GM23338 (cell line): ENCODE results near the gene NLRX1. TPM values are rescaled to one million over a fixed set of nuclear protein-coding genes. Genes with fewer than 3 reads are reported as not detected.
A peak's percentile ranks its signal among the peaks of the same experiment; 100 is the strongest.

ENCODE experiments used
- ATAC-seq: fragments of 200-7000 bp; cut with Tn5 transposase; 3 replicates; pipeline ENCODE4 v1.9.1; 2020
- DNase-seq: peaks from one replicate; pipeline ENCODE4 v3.0.0-alpha.2; 2015; ENCODE audit warnings: low spot score
- H2AFZ ChIP-seq: fragments of 200-600 bp; sonication (generic); 2 replicates; pipeline ENCODE4 v1.8.0; 2016; ENCODE audit warnings: antibody characterized with exemption, mild to moderate bottlenecking, moderate library complexity
- H3F3A ChIP-seq: fragments of 200-600 bp; sonication (generic); replicated peaks from 2 replicates; pipeline ENCODE4 v1.8.0; 2017; ENCODE audit warnings: antibody characterized with exemption, mixed run types, low read depth
- H3K27ac ChIP-seq: fragments of 200-600 bp; sonication (generic); 2 replicates; pipeline ENCODE4 v1.6.1; 2016; ENCODE audit warnings: low read depth
- H3K27me3 ChIP-seq: fragments of 200-600 bp; sonication (generic); 2 replicates; pipeline ENCODE4 v1.8.0; 2016; ENCODE audit warnings: mild to moderate bottlenecking, mixed run types, moderate library complexity; ENCODE audit not compliant: insufficient read depth
- H3K36me3 ChIP-seq: fragments of 200-600 bp; sonication (generic); 2 replicates; pipeline ENCODE4 v1.8.0; 2016; ENCODE audit warnings: mild to moderate bottlenecking; ENCODE audit not compliant: insufficient read depth
- H3K4me1 ChIP-seq: fragments of 200-600 bp; sonication (generic); 2 replicates; pipeline ENCODE4 v1.8.0; 2016; ENCODE audit warnings: mild to moderate bottlenecking, moderate library complexity; ENCODE audit not compliant: insufficient read depth
- H3K4me2 ChIP-seq: fragments of 200-600 bp; sonication (generic); 2 replicates; pipeline ENCODE4 v1.7.1; 2017; ENCODE audit warnings: mixed run types
- H3K4me3 ChIP-seq: fragments of 200-600 bp; sonication (generic); 2 replicates; pipeline ENCODE4 v1.6.1; 2016; ENCODE audit warnings: mixed run types
- H3K79me2 ChIP-seq: fragments of 200-600 bp; sonication (generic); replicated peaks from 2 replicates; pipeline ENCODE4 v1.8.0; 2017; ENCODE audit warnings: mild to moderate bottlenecking; ENCODE audit not compliant: insufficient read depth
- H3K9me2 ChIP-seq: fragments of 200-600 bp; sonication (generic); 2 replicates; pipeline ENCODE4 v1.8.0; 2017; ENCODE audit not compliant: insufficient read depth
- H4K20me1 ChIP-seq: fragments of 200-600 bp; sonication (generic); replicated peaks from 2 replicates; pipeline ENCODE4 v1.8.0; 2017; ENCODE audit warnings: mild to moderate bottlenecking; ENCODE audit not compliant: insufficient read depth
- H3K27ac Mint-ChIP-seq: 2 replicates; pipeline ENCODE4 v1.8.0; 2020; ENCODE audit warnings: inconsistent platforms, mild to moderate bottlenecking, moderate library complexity, mixed read lengths
- H3K27me3 Mint-ChIP-seq: 3 replicates; pipeline ENCODE4 v1.8.0; 2022; ENCODE audit warnings: low read depth, mild to moderate bottlenecking, moderate library complexity, mixed read lengths, inconsistent platforms; ENCODE audit not compliant: insufficient read depth, poor library complexity
- H3K36me3 Mint-ChIP-seq: 3 replicates; pipeline ENCODE4 v1.8.0; 2021; ENCODE audit warnings: low read depth, mild to moderate bottlenecking, inconsistent platforms, moderate library complexity, mixed read lengths
- H3K4me1 Mint-ChIP-seq: 3 replicates; pipeline ENCODE4 v1.8.0; 2020; ENCODE audit warnings: mild to moderate bottlenecking, inconsistent platforms, mixed read lengths
- H3K4me3 Mint-ChIP-seq: 3 replicates; pipeline ENCODE4 v1.8.0; 2021; ENCODE audit warnings: moderate library complexity, mild to moderate bottlenecking, inconsistent platforms, mixed read lengths
- H3K9me3 Mint-ChIP-seq: 3 replicates; pipeline ENCODE4 v1.8.0; 2020; ENCODE audit warnings: moderate library complexity, mild to moderate bottlenecking, inconsistent platforms, mixed read lengths
- REST ChIP-seq: IDR thresholded peaks from one replicate; pipeline ENCODE4 v1.6.1; 2018; ENCODE audit warnings: antibody characterized with exemption; ENCODE audit not compliant: unreplicated experiment
- polyA plus RNA-seq: library from polyadenylated mRNA; unstranded; fragments of >200 nt; fragmentation: Nextera tagmentation; extraction: Ambion mirVana; gene quantifications from 2 replicates; pipeline ENCODE4 v1.2.1, GENCODE V29; 2016
- total RNA-seq: library from RNA; depleted of rRNA; stranded (reverse); fragments of >200 nt; shearing (Covaris generic); gene quantifications from 2 replicates; pipeline ENCODE4 v1.2.3, GENCODE V29; 2014
- TF ChIP-seq, protein P1 (sequence below): fragments of 250-450 bp; sonication (Bioruptor Pico); IDR thresholded peaks from 2 replicates; pipeline ENCODE4 v1.5.0; 2020; ENCODE audit warnings: mild to moderate bottlenecking, moderate library complexity
- TF ChIP-seq, protein P2 (sequence below), 2 experiments: fragments of 200-600 bp in 1 of 2; sonication (generic) in 1 of 2; conservative IDR thresholded peaks; 2 replicates each; pipeline versions ENCODE4 v1.5.1 to v1.6.1; 2016 to 2017; ENCODE audit warnings: antibody characterized with exemption in 2 of 2, low read depth in 2 of 2, mild to moderate bottlenecking in 2 of 2, moderate library complexity in 1 of 2

Gene NLRX1
- total and polyA plus RNA-seq, 2 experiments from 2014 or later = 2.8 to 13.8 TPM

DNA sequence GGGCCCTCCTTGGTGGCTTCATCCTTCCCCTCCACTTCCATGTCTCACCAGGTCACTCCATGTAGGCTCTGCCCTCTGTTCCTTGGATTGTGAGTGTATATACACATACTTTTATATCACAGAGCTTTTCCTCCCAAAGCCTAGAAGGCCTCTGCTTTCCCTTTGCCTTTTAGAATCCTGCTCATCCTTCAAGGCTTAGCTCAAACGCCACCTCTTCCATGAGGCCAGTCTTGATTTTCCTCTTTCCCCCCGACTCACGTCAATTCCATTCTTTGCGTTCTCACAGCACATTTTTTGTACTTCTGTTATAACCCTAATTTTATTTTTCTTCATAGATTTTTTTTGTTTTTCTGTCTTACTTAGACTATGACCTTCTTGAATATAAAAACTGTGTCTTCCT is 15.9 kb upstream of the NLRX1 start:
- H3K36me3 ChIP-seq = no peaks in the 10 kb centered on the region
- Mint-ChIP-seq H3K4me3 (no peak overlapping the region), H3K9me3 (no peaks in the 10 kb centered on the region; the same call in 2 of the 3 replicates), H3K27ac (no peak overlapping the region), H3K36me3 (no peaks in the 10 kb centered on the region; the same call in 2 of the 3 replicates), H3K27me3 (peaks cover 49% of the 10 kb centered on the region), H3K4me1 (peaks cover 12% of the 10 kb centered on the region)
- TF ChIP-seq, protein P1, sequence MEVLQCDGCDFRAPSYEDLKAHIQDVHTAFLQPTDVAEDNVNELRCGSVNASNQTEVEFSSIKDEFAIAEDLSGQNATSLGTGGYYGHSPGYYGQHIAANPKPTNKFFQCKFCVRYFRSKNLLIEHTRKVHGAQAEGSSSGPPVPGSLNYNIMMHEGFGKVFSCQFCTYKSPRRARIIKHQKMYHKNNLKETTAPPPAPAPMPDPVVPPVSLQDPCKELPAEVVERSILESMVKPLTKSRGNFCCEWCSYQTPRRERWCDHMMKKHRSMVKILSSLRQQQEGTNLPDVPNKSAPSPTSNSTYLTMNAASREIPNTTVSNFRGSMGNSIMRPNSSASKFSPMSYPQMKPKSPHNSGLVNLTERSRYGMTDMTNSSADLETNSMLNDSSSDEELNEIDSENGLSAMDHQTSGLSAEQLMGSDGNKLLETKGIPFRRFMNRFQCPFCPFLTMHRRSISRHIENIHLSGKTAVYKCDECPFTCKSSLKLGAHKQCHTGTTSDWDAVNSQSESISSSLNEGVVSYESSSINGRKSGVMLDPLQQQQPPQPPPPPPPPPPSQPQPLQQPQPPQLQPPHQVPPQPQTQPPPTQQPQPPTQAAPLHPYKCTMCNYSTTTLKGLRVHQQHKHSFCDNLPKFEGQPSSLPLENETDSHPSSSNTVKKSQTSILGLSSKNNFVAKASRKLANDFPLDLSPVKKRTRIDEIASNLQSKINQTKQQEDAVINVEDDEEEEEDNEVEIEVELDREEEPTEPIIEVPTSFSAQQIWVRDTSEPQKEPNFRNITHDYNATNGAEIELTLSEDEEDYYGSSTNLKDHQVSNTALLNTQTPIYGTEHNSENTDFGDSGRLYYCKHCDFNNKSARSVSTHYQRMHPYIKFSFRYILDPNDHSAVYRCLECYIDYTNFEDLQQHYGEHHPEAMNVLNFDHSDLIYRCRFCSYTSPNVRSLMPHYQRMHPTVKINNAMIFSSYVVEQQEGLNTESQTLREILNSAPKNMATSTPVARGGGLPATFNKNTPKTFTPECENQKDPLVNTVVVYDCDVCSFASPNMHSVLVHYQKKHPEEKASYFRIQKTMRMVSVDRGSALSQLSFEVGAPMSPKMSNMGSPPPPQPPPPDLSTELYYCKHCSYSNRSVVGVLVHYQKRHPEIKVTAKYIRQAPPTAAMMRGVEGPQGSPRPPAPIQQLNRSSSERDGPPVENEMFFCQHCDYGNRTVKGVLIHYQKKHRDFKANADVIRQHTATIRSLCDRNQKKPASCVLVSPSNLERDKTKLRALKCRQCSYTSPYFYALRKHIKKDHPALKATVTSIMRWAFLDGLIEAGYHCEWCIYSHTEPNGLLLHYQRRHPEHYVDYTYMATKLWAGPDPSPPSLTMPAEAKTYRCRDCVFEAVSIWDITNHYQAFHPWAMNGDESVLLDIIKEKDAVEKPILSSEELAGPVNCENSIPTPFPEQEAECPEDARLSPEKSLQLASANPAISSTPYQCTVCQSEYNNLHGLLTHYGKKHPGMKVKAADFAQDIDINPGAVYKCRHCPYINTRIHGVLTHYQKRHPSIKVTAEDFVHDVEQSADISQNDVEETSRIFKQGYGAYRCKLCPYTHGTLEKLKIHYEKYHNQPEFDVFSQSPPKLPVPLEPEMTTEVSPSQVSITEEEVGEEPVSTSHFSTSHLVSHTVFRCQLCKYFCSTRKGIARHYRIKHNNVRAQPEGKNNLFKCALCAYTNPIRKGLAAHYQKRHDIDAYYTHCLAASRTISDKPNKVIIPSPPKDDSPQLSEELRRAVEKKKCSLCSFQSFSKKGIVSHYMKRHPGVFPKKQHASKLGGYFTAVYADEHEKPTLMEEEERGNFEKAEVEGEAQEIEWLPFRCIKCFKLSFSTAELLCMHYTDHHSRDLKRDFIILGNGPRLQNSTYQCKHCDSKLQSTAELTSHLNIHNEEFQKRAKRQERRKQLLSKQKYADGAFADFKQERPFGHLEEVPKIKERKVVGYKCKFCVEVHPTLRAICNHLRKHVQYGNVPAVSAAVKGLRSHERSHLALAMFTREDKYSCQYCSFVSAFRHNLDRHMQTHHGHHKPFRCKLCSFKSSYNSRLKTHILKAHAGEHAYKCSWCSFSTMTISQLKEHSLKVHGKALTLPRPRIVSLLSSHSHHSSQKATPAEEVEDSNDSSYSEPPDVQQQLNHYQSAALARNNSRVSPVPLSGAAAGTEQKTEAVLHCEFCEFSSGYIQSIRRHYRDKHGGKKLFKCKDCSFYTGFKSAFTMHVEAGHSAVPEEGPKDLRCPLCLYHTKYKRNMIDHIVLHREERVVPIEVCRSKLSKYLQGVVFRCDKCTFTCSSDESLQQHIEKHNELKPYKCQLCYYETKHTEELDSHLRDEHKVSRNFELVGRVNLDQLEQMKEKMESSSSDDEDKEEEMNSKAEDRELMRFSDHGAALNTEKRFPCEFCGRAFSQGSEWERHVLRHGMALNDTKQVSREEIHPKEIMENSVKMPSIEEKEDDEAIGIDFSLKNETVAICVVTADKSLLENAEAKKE (CRISPR knock-in tag) = no peak
- 0 out of 2 replicates have a peak, but pooled peaks cover 16% of the 10 kb centered on the region for H3F3A ChIP-seq
- no peaks in the 10 kb centered on the region for H3K79me2 ChIP-seq
- H3K9me2 ChIP-seq = no peaks in the 10 kb centered on the region
- DNase-seq = no peak
- no peak for ATAC-seq
- no peak overlapping the region for H3K27ac ChIP-seq
- H2AFZ ChIP-seq = no peak overlapping the region
- H3K4me1 ChIP-seq = peaks cover 10% of the 10 kb centered on the region
- no peaks in the 10 kb centered on the region for H4K20me1 ChIP-seq
- H3K4me2 ChIP-seq = no peak overlapping the region
- H3K4me3 ChIP-seq = no peak overlapping the region
- H3K27me3 ChIP-seq = peaks cover 39% of the 10 kb centered on the region

DNA sequence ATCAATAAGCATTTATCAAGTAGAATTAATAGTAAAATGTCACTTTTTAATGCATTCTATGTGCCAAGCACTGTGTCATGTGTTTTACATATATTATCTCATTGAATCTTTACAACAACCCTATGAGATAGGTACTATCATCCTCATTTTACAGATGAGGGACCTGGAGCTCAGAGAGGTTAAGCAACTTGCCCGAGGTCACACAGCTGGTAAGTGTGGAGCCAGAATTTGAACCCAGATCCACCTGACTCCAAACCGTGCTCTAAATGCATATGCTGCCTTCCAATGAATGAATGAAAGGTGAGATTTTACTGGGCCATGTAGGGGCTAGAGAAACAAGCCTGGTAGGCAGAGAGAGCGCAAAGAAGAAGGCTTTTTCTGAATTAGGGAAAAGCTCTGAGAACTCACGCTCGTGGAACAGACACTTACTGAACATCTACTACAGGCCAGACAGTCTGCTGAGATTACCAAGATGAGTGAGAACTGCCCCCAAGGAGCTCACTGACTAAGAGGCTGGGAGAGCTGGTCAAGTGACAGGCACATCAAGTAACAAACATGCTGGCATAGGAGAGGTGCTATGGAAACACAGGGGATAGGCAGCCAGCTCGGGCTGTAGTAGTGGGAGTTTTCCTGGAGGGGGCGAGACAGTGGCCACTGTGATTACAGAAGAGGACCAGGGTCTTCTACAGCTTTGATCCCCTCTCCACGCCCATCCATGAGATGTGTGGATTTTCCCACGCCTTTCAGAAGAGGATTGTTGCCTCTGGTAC is 15.3 kb upstream of the NLRX1 start:
- peaks cover 42% of the 10 kb centered on the region for H3K27me3 Mint-ChIP-seq
- H3K36me3 ChIP-seq = no peaks in the 10 kb centered on the region
- H3K4me1 ChIP-seq = peaks cover 4% of the 10 kb centered on the region
- H3K79me2 ChIP-seq = no peaks in the 10 kb centered on the region
- H2AFZ ChIP-seq = no peak overlapping the region
- no peak overlapping the region for H3K4me3 ChIP-seq
- H3F3A ChIP-seq = 0 out of 2 replicates have a peak, but pooled peaks cover 11% of the 10 kb centered on the region
- H3K27me3 ChIP-seq = peaks cover 33% of the 10 kb centered on the region
- H3K4me2 ChIP-seq = no peak overlapping the region
- no peaks in the 10 kb centered on the region for H3K9me2 ChIP-seq
- no peaks in the 10 kb centered on the region; the same call in 2 of the 3 replicates for H3K9me3 Mint-ChIP-seq
- H3K27ac ChIP-seq = no peak overlapping the region
- no peaks in the 10 kb centered on the region; the same call in 2 of the 3 replicates for H3K36me3 Mint-ChIP-seq
- H3K4me1 Mint-ChIP-seq = peaks cover 5% of the 10 kb centered on the region
- TF ChIP-seq, protein P2, sequence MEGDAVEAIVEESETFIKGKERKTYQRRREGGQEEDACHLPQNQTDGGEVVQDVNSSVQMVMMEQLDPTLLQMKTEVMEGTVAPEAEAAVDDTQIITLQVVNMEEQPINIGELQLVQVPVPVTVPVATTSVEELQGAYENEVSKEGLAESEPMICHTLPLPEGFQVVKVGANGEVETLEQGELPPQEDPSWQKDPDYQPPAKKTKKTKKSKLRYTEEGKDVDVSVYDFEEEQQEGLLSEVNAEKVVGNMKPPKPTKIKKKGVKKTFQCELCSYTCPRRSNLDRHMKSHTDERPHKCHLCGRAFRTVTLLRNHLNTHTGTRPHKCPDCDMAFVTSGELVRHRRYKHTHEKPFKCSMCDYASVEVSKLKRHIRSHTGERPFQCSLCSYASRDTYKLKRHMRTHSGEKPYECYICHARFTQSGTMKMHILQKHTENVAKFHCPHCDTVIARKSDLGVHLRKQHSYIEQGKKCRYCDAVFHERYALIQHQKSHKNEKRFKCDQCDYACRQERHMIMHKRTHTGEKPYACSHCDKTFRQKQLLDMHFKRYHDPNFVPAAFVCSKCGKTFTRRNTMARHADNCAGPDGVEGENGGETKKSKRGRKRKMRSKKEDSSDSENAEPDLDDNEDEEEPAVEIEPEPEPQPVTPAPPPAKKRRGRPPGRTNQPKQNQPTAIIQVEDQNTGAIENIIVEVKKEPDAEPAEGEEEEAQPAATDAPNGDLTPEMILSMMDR (conservative IDR thresholded peaks at IDR 0.05; ENCODE audit: low read depth in 2 of 2) = peak; percentile 48 to 53
- no peak for TF ChIP-seq REST
- ATAC-seq = peak; percentile 13
- no peak overlapping the region; the same call in 2 of the 3 replicates for H3K4me3 Mint-ChIP-seq
- peak; percentile 63 for DNase-seq
- no peak overlapping the region for H3K27ac Mint-ChIP-seq
- no peaks in the 10 kb centered on the region for H4K20me1 ChIP-seq
